ENCODE results near the gene DISC1. TPM values are rescaled to one million over a fixed set of nuclear protein-coding genes. Genes with fewer than 3 reads are reported as not detected.

Gene DISC1
- total RNA-seq, 1 experiment from 2014 or later = 13.5 TPM

DNA sequence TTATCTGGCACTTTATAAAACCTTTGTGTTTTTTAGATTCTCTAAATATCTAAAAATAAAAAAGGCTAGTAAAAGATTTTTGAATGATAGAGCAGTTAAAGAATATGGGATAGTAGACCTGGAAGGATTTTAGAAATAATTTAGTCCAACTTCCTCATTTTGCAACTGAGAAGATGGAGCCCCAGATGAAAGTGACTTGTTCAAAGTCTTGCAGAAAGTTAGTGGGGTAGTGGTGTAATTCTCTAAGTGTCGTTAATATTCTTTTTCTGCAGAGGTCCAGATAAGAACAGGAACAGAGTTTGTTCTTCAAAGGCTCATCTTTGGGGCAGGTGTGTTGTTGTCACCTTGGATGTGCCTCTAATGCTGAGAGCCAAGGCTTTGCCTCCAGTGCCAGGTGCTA is 159.5 kb downstream of the DISC1 start:
- intact Hi-C loops (cut with micrococcal nuclease; ENCODE audit: unreplicated experiment) = no loop called here
- Mint-ChIP-seq H3K36me3 (ENCODE audit: insufficient read depth, unreplicated experiment) (no peaks in the 10 kb centered on the region), H3K27ac (ENCODE audit: unreplicated experiment) (no peak overlapping the region), H3K27me3 (ENCODE audit: insufficient read depth, unreplicated experiment) (no peaks in the 10 kb centered on the region), H3K4me3 (ENCODE audit: unreplicated experiment) (no peak overlapping the region), H3K4me1 (ENCODE audit: low read depth, unreplicated experiment) (no peaks in the 10 kb centered on the region), H3K9me3 (ENCODE audit: unreplicated experiment) (no peaks in the 10 kb centered on the region)
- ChIA-PET POLR2A (no interaction called here), CTCF (no interaction called here)
- no peak for DNase-seq
- Histone ChIP-seq H3K4me3 (ENCODE audit: low read depth, low read length) (no peak overlapping the region), H3K4me1 (no peaks in the 10 kb centered on the region), H3K9me3 (no peaks in the 10 kb centered on the region), H3K27me3 (replicated peaks; ENCODE audit: control insufficient read depth, insufficient read depth, low read length) (no peaks in the 10 kb centered on the region), H3K36me3 (ENCODE audit: control insufficient read depth, insufficient read depth, low read length) (no peaks in the 10 kb centered on the region)
- no TSS peak for BruUV-seq (replicated peaks)
- TF ChIP-seq, protein P1, sequence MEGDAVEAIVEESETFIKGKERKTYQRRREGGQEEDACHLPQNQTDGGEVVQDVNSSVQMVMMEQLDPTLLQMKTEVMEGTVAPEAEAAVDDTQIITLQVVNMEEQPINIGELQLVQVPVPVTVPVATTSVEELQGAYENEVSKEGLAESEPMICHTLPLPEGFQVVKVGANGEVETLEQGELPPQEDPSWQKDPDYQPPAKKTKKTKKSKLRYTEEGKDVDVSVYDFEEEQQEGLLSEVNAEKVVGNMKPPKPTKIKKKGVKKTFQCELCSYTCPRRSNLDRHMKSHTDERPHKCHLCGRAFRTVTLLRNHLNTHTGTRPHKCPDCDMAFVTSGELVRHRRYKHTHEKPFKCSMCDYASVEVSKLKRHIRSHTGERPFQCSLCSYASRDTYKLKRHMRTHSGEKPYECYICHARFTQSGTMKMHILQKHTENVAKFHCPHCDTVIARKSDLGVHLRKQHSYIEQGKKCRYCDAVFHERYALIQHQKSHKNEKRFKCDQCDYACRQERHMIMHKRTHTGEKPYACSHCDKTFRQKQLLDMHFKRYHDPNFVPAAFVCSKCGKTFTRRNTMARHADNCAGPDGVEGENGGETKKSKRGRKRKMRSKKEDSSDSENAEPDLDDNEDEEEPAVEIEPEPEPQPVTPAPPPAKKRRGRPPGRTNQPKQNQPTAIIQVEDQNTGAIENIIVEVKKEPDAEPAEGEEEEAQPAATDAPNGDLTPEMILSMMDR (IDR thresholded peaks at IDR 0.05; ENCODE audit: insufficient read depth in 1 of 2, low read depth in 1 of 2, low read length in 1 of 2, severe bottlenecking in 1 of 2, unreplicated experiment in 1 of 2) = no peak

DNA sequence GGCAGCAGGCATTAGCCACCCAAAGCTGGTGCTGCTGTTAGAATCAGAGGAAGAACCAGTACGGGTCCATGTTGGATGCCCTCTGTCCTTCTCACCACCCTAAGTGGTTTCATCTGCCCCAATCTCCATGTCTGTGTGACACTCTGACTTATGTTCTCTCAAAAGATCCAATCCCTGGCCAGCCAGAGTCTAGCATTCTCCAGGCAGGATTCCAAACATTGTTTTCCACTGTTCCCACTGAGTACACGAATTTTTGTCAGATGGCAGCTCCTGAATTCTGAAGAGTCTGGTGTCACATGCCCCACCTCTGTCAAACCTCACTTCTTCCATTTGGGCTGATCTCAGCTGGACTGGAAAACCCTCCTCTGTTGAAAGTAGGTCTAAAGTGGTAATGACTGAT is 166.0 kb downstream of the DISC1 start:
- TF ChIP-seq, protein P1 (IDR thresholded peaks at IDR 0.05; ENCODE audit: insufficient read depth in 1 of 2, low read depth in 1 of 2, low read length in 1 of 2, severe bottlenecking in 1 of 2, unreplicated experiment in 1 of 2) = no peak
- BruUV-seq (replicated peaks) = no TSS peak
- Histone ChIP-seq H3K27me3 (replicated peaks; ENCODE audit: control insufficient read depth, insufficient read depth, low read length) (no peaks in the 10 kb centered on the region), H3K9me3 (no peaks in the 10 kb centered on the region), H3K4me1 (no peaks in the 10 kb centered on the region), H3K36me3 (ENCODE audit: control insufficient read depth, insufficient read depth, low read length) (no peaks in the 10 kb centered on the region), H3K4me3 (ENCODE audit: low read depth, low read length) (no peak overlapping the region)
- CTCF ChIA-PET = no interaction called here
- no peak for DNase-seq
- no peaks in the 10 kb centered on the region for H3K27me3 Mint-ChIP-seq (ENCODE audit: insufficient read depth, unreplicated experiment)
- intact Hi-C loops (cut with micrococcal nuclease; ENCODE audit: unreplicated experiment) = no loop called here
- POLR2A ChIA-PET = no interaction called here
- H3K4me1 Mint-ChIP-seq (ENCODE audit: low read depth, unreplicated experiment) = no peaks in the 10 kb centered on the region
- no peaks in the 10 kb centered on the region for H3K9me3 Mint-ChIP-seq (ENCODE audit: unreplicated experiment)
- no peaks in the 10 kb centered on the region for H3K36me3 Mint-ChIP-seq (ENCODE audit: insufficient read depth, unreplicated experiment)
- H3K27ac Mint-ChIP-seq (ENCODE audit: unreplicated experiment) = no peak overlapping the region
- no peak overlapping the region for H3K4me3 Mint-ChIP-seq (ENCODE audit: unreplicated experiment)

DNA sequence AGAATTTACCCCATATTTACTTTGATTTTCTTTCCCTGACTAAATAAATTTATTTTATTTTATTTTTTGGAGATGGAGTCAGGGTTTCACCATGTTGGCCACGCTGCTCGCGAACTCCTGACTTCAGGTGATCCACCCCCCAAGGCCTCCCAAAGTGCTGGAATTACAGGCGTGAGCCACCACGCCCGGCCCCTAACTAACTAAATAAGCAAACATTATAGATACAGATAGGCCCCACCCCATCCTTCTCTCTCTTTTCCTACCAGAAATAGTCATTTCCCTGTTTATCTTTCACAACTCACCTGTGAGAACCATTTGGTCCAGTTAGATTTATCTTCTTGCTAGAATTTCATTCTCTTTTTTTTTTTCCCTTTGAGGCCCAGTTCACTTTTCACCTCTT is 167.3 kb downstream of the DISC1 start:
- H3K9me3 Mint-ChIP-seq (ENCODE audit: unreplicated experiment) = no peaks in the 10 kb centered on the region
- no peaks in the 10 kb centered on the region for H3K4me1 Mint-ChIP-seq (ENCODE audit: low read depth, unreplicated experiment)
- DNase-seq = no peak
- POLR2A ChIA-PET = no interaction called here
- no peak overlapping the region for H3K27ac Mint-ChIP-seq (ENCODE audit: unreplicated experiment)
- no peaks in the 10 kb centered on the region for H3K4me1 ChIP-seq
- CTCF ChIA-PET = no interaction called here
- H3K4me3 ChIP-seq (ENCODE audit: low read depth, low read length) = no peak overlapping the region
- intact Hi-C loops (cut with micrococcal nuclease; ENCODE audit: unreplicated experiment) = no loop called here
- no peaks in the 10 kb centered on the region for H3K36me3 Mint-ChIP-seq (ENCODE audit: insufficient read depth, unreplicated experiment)
- no peaks in the 10 kb centered on the region for H3K27me3 Mint-ChIP-seq (ENCODE audit: insufficient read depth, unreplicated experiment)
- no TSS peak for BruUV-seq (replicated peaks)
- H3K4me3 Mint-ChIP-seq (ENCODE audit: unreplicated experiment) = no peak overlapping the region
- no peaks in the 10 kb centered on the region for H3K36me3 ChIP-seq (ENCODE audit: control insufficient read depth, insufficient read depth, low read length)
- no peaks in the 10 kb centered on the region for H3K27me3 ChIP-seq (replicated peaks; ENCODE audit: control insufficient read depth, insufficient read depth, low read length)
- TF ChIP-seq, protein P1 (IDR thresholded peaks at IDR 0.05; ENCODE audit: insufficient read depth in 1 of 2, low read depth in 1 of 2, low read length in 1 of 2, severe bottlenecking in 1 of 2, unreplicated experiment in 1 of 2) = no peak
- no peaks in the 10 kb centered on the region for H3K9me3 ChIP-seq

All from Caco-2 (cell line).